ENCODE results near the gene RET. TPM values are rescaled to one million over a fixed set of nuclear protein-coding genes. Genes with fewer than 3 reads are reported as not detected.

RET gene
- total RNA-seq, 4 donors from 2014 or later = 0.79 to 1.3 (median 0.96) TPM

DNA sequence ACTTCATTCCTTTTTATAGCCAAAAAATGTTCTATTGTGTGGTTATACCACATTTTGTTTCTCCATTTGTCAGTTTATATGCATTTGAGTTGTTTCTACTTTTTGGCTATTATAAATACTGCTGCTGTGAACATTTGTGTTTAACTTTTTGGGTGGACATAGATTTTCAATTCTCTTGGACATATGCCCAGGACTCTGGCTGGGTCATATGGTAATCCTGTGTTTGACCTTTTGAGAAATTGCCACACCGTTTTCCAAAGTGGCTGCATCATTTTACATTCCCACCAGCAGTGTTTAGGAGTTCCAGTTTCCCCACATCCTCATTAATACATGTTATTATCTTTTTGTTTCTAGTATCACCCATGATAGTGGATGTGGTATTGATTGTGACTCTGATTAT, 100.7 kb downstream of the RET start:
- no peak for ATAC-seq (ENCODE audit: low FRiP score)
- TF ChIP-seq CTCF (IDR thresholded peaks at IDR 0.05) = no peak
- DNase-seq (ENCODE audit: low spot score) = no peak

Other genes with a start within 250 kb of the RET start
- 10 to 100 TPM; 22.0 to 45.8 (median 37.9) TPM for gene CSGALNACT2, start 61.4 kb downstream of the RET start, total RNA-seq
- gene RASGEF1A, start 190.0 kb downstream of the RET start, total RNA-seq = 1 to 10 TPM in 2 of 4 donors, under 1 TPM in 2; 0.28 to 2.8 (median 0.92) TPM